ENCODE measurements around the gene GNAO1.

The GNAO1 gene

GRCh38 chr16:56311208-56312027 lies 120.1 kb downstream of the GNAO1 start:
- no peak for DNase-seq (ENCODE audit: low read depth in 2 of 2)

GRCh38 chr16:56312028-56312300 lies 120.7 kb downstream of the GNAO1 start:
- DNase-seq (ENCODE audit: low read depth in 2 of 2): no peak

GRCh38 chr16:56312556-56312955 lies 121.3 kb downstream of the GNAO1 start:
- DNase-seq (ENCODE audit: low read depth in 2 of 2): no peak

- no peak for DNase-seq (ENCODE audit: low read depth in 2 of 2)
These were observed 123.1 kb downstream of the GNAO1 start for GRCh38 chr16:56314244-56314850.

- no peak for DNase-seq (ENCODE audit: low read depth in 2 of 2)
These were observed 124.7 kb downstream of the GNAO1 start for GRCh38 chr16:56315955-56316354.

- DNase-seq (ENCODE audit: low read depth in 2 of 2): no peak
These were observed 125.3 kb downstream of the GNAO1 start for GRCh38 chr16:56316545-56316944.

- DNase-seq (ENCODE audit: low read depth in 2 of 2): peak; percentile 48 to 63
These were observed 126.9 kb downstream of the GNAO1 start for GRCh38 chr16:56317998-56318826.

GRCh38 chr16:56318827-56319140 lies 127.5 kb downstream of the GNAO1 start:
- no peak for DNase-seq (ENCODE audit: low read depth in 2 of 2)

GRCh38 chr16:56319376-56319775 lies 128.1 kb downstream of the GNAO1 start:
- no peak for DNase-seq (ENCODE audit: low read depth in 2 of 2)

- no peak for DNase-seq (ENCODE audit: low read depth in 2 of 2)
These were observed 128.8 kb downstream of the GNAO1 start for GRCh38 chr16:56320056-56320455.

GRCh38 chr16:56320811-56321558 lies 129.7 kb downstream of the GNAO1 start:
- DNase-seq (ENCODE audit: low read depth in 2 of 2): no peak

- no peak for DNase-seq (ENCODE audit: low read depth in 2 of 2)
These were observed 130.3 kb downstream of the GNAO1 start for GRCh38 chr16:56321571-56321970.

GRCh38 chr16:56324406-56324805 lies 133.1 kb downstream of the GNAO1 start:
- no peak for DNase-seq (ENCODE audit: low read depth in 2 of 2)

GRCh38 chr16:56325956-56326355 lies 134.7 kb downstream of the GNAO1 start:
- DNase-seq (ENCODE audit: low read depth in 2 of 2): no peak

GRCh38 chr16:56327071-56327928 lies 136.0 kb downstream of the GNAO1 start:
- no peak for DNase-seq (ENCODE audit: low read depth in 2 of 2)

GRCh38 chr16:56327929-56328258 lies 136.6 kb downstream of the GNAO1 start:
- no peak for DNase-seq (ENCODE audit: low read depth in 2 of 2)

GRCh38 chr16:56328276-56329022 lies 137.2 kb downstream of the GNAO1 start:
- no peak for DNase-seq (ENCODE audit: low read depth in 2 of 2)

- DNase-seq (ENCODE audit: low read depth in 2 of 2): no peak
These were observed 138.6 kb downstream of the GNAO1 start for GRCh38 chr16:56329887-56330286.

- no peak for DNase-seq (ENCODE audit: low read depth in 2 of 2)
These were observed 139.2 kb downstream of the GNAO1 start for GRCh38 chr16:56330476-56330875.

GRCh38 chr16:56331399-56331798 lies 140.1 kb downstream of the GNAO1 start:
- DNase-seq (ENCODE audit: low read depth in 2 of 2): no peak

GRCh38 chr16:56331915-56332314 lies 140.6 kb downstream of the GNAO1 start:
- no peak for DNase-seq (ENCODE audit: low read depth in 2 of 2)
